SK-N-MC (cell line): ENCODE results near the gene HPGD.

Source experiments
- EZH2 ChIP-seq: fragments of 200-600 bp; sonication (generic); IDR thresholded peaks from one replicate; pipeline ENCODE4 v1.6.1; 2017; ENCODE audit warnings: antibody characterized with exemption
- FOXP2 ChIP-seq: optimal IDR thresholded peaks from 2 replicates; pipeline ENCODE3; 2011; ENCODE audit warnings: mild to moderate bottlenecking, moderate library complexity; ENCODE audit not compliant: insufficient read depth; ENCODE audit errors: extremely low read length, control extremely low read depth
- POLR2AphosphoS5 ChIP-seq: IDR thresholded peaks from 2 replicates; pipeline ENCODE4 v1.6.1; 2012; ENCODE audit warnings: mild to moderate bottlenecking, low read depth, low read length, borderline replicate concordance

DNA sequence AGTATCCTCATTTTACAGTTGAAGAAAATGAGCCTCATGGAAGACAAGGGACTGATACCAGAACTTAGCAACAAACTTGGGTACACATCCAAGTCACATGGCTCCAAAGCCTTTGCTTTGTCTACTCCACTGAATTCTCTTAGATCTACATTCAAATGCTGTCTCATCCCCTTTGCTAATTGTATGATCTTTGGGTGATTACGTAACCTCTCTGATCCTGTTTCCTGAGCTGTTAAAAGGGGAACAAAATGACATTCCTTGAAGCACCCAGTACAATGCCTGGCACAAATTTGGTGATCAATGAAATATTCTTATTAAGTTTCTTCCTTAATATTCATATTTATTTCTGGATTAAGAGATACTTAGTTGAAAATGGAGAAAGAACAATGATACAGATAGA, 5.9 kb upstream of the HPGD start:
- TF ChIP-seq POLR2AphosphoS5 (no peak), EZH2 (no peak), FOXP2 (no peak)
